SU-DHL-6 (cell line): ENCODE results near the gene POU4F1.

Source experiments
- EZH2phosphoT487 ChIP-seq: fragments of 200-600 bp; sonication (generic), shearing (Covaris generic); conservative IDR thresholded peaks from 2 replicates; pipeline ENCODE4 v1.6.1; 2018; ENCODE audit warnings: mild to moderate bottlenecking, antibody characterized with exemption, low read length, moderate library complexity, mixed read lengths
- TF ChIP-seq, protein P1 (sequence below): fragments of 200-600 bp; sonication (generic); IDR thresholded peaks from one replicate; pipeline ENCODE4 v1.5.1; 2017; ENCODE audit warnings: antibody characterized with exemption, mild to moderate bottlenecking, low read length, moderate library complexity; ENCODE audit not compliant: insufficient read depth, poor library complexity, severe bottlenecking

DNA sequence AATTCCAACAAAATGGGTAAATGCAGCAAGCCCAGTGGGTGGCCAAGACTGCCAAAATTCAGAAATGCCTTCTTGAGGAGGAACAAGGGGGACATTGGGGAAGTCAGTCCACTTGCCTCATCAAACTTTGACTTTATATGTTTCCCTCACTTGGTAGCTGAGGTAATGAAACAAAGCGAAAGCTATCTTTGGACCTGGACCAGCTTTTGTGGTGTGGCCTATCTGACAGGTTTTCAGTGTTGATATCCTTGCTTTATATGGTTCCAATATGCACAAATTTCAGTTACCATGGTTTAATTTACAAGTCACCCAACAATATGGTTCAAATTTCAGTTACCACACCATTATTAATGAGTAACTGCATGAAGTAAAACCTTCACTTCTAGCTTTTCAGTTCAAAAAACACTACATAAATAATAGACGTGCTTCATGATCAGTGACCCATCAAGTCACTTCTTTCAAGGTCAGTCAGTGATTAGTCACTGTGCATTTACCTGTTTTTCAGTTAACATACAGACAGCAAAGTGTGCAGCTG is 17.7 kb upstream of the POU4F1 start:
- TF ChIP-seq, protein P1, sequence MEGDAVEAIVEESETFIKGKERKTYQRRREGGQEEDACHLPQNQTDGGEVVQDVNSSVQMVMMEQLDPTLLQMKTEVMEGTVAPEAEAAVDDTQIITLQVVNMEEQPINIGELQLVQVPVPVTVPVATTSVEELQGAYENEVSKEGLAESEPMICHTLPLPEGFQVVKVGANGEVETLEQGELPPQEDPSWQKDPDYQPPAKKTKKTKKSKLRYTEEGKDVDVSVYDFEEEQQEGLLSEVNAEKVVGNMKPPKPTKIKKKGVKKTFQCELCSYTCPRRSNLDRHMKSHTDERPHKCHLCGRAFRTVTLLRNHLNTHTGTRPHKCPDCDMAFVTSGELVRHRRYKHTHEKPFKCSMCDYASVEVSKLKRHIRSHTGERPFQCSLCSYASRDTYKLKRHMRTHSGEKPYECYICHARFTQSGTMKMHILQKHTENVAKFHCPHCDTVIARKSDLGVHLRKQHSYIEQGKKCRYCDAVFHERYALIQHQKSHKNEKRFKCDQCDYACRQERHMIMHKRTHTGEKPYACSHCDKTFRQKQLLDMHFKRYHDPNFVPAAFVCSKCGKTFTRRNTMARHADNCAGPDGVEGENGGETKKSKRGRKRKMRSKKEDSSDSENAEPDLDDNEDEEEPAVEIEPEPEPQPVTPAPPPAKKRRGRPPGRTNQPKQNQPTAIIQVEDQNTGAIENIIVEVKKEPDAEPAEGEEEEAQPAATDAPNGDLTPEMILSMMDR: no peak
- TF ChIP-seq EZH2phosphoT487: no peak
